HG03139 (cell line): Measurements from ENCODE around the gene PSD.

Source experiments
- ATAC-seq: cut with Tn5 transposase; IDR thresholded peaks from one replicate; pipeline ENCODE4 v1.9.1; 2021; ENCODE audit not compliant: unreplicated experiment

Gene PSD

DNA sequence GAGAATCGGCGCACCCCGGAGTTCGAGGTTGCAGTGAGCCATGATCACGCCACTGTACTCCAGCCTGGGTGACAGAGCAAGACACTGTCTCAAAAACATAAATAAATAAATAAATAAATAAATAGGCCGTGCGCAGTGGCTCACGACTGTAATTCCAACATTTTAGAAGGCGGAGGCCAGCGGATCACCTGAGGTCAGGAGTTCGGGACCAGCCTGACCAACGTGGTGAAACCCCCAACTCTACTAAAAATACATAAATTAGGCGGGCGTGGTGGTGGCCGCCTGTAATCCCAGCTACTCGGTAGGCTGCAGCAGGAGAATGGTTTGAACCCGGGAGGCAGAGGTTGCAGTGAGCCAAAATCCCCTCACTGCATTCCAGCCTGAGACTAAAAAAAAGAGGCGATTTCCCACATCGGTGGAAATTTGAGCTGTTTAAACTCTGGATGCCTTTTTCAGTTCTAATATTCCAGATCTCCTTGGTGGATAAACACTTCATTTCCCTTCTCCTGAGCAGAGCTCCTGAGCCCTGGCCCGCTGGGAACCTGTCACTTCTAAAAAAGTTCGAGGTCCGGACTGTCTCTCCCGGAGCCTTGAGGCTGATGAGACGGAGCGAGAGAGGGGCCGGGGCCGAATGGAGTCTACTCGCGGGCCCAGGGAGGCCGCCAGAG lies 25.0 kb downstream of the PSD start:
- ATAC-seq: no peak

DNA sequence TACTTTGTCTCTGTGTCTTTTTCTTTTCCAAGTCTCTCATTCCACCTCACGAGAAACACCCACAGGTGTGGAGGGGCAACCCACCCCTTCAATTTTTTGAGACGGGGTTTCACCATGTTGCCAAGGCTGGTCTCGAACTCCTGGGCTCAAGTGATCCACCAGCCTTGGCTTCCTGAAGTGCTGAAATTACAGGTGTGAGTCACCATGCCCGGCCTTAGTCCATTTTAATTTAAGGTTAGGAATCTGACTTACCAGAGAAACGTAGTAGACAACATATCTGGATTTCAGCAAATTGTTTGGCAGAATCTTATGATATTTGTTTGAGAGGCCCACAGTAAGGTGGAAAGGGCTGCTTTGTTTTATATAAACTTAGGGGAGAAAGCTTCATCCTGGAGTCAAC lies 26.3 kb downstream of the PSD start:
- no peak for ATAC-seq

DNA sequence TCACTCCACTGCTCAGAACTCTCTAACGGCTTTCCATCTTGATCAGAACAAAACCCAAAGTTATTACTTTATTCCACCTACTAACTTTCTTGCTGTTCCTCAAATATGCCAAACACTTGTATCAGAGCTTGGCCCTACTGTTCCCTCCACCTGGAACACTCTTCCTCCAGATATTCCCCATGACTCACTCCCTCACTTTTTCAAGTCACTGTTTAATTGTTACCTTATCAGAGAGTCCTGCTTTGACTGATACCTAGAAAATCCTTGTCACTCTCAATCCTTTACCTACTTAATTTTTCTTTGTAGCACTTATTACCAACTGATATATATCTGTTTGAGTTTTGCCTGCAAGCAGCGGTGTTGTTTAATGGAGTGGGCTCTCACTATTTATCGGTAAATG lies 28.7 kb downstream of the PSD start:
- no peak for ATAC-seq

DNA sequence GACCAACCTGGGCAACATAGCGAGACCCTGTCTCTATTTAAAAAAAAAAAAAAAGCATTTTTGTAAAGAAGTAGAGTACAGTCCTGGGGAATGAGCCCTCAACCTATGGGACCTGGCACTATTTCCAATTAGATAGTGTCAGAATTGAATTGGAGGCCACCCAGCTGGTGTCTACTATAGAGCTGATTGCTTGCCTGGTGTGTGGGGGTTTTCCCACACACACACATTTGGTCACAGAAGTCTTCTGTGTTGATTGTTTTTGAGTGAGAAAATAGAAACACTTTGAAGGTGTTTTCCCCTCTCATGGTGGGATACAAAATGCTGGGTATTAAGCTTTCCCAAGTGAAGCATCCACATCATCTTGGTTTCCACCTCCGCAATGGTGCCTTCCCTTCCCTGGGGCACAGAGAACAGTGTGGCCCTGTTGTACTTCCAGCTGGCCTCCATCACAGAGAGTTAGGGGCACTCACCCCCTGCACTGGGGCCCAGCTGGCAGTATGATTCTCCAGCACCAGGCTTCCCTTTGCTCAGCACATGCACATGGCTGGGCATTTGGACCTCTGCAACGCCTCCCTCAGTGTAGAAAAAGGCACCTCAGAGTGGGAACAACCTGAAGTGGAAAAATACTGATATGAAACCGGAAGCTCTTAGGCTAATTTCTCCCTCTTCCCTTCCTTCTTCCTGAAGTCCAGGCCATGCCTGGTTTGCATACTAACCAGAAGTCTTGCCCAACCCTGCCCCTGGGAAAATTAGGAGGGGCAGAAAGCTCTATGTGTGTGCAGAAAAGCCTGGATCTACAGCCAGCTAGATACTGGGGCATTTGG lies 33.8 kb downstream of the PSD start:
- ATAC-seq: no peak

DNA sequence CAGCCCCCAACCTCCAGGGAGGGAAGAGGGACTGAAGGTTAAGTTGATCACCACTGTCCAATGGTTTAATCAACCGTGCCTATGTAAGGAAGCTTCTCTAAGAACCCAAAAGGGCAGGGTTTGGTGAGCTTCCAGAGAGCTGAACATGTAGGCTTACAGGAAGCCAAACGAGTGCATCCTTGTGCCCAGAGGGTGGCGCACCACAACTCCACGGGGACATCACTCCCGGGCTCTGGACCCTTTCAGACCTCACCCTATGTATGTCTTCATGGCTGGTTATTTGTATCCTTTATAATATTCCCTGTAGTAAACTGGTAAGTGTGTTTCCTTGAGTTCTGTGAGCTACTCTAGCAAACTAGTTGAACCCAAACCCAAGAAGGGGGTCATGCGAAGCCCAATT lies 34.5 kb downstream of the PSD start:
- no peak for ATAC-seq

DNA sequence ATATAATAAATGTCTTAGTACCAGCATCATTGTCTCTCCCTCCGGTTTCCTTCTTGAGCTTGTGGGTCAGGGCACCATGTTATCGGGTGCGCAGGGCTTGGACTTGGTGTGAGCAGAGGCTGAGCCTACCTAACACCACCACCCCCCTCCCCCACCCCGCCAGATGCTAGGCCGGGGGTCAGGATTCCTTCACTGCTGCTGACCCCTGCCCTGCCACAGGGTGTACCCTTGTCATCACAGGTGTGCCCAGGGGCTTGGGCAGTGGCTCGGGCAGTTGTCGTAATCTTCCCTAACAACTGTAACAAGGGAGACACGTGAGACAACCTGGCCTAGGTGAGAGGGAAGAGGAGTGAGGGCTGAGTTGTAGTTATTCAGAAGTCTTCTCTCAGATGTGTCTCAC lies 35.7 kb downstream of the PSD start:
- no peak for ATAC-seq

DNA sequence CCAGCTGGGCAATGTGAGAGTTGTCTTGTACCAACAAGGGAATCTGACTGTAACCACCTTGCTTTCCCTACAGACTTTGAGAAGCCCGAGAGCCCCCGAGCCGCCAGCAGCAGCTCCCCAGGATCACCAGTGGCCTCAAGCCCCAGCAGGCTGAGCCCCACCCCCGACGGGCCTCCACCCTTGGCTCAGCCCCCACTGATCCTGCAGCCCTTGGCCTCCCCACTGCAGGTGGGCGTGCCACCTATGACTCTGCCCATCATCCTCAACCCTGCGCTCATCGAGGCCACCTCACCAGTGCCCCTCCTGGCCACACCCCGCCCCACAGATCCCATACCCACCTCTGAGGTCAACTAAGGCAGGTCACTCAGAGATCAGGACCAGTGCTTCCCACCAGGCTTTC lies 36.6 kb downstream of the PSD start:
- ATAC-seq: no peak

DNA sequence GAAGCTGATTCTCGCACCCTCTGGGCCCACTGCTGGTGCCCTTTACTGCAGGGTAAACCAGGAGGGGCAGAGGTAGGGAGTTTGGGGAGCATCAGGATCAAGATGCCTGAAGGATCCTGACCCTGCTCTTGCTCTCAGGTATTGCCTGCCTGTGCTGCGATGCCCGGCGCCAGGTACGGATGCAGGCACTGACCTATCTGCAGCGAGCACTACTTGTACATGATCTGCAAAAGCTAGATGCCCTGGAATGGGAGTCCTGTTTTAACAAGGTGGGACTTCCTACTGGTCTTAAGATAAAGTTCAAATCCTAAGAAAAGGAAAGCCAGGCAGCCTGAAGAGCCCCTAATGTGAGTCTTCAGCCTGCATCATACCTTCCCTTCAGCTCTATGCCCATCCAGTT lies 39.2 kb downstream of the PSD start:
- no peak for ATAC-seq

DNA sequence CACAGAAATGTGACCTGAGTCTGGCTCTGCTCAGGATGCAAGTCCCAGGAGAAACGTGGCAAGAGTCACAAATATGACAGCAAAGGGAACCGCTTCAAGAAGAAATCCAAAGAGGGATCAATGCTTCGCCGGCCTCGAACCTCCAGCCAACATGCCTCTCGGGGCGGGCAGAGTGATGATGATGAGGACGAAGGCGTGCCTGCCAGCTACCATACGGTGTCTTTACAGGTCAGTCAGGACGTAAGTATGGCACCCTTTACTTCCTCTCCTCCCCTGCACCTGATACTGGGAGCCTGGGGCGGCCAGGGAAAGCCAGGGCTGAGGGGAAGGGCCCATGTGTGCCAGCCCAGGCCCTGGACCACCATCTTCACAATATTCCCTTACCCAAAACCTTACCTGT lies 41.7 kb downstream of the PSD start:
- no peak for ATAC-seq

DNA sequence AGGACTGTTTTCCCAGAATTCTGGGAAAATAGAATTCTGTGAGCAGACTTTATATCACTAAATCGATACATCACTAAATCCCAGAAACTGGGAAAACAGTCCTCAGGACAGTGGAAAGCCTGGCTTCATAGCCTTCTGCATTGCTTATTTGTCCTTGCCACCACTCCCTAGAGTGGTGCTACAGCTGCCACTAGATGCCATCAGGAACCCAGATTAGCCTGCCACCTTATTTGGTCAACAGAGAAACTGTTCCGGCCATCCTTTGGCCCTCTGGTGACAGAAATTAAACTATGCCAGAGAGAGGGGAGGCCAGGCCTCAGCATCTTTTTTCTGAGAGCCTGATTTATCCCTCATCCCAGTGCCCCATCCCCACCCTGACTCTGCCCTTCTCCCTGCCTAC lies 42.7 kb downstream of the PSD start:
- ATAC-seq: no peak

DNA sequence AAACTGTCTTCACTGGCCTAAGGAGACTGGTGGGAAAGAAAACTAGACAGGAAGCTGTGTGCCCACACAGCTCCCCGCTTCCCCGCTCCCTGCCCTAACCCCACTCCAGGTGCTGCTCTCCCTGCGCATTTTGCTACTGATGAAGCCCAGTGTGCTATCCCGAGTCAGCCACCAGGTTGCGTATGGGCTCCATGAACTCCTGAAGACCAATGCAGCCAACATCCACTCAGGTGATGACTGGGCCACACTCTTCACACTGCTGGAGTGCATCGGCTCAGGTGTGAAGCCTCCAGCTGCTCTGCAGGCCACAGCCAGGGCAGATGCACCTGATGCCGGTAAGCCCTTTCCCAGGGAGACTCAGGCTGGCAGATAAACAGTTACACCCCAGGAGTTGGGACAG lies 43.3 kb downstream of the PSD start:
- no peak for ATAC-seq

DNA sequence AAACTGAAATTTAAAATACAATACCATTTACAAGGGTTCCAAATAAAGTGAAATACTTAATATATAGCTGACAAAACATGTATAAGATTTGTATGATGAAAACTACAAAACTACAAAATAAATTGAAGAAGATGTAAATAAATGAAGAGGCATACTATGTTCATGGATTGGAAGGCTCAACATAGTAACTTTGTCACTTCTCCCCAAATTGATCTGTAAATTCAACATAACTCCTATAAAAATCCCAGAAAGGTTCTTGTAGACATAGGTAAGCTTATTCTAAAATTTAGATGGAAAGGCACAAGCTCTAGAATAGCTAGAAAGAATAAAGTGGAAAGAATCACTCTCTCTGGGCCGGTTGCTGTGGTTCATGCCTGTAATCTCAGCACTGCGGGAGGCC lies 47.3 kb downstream of the PSD start:
- no peak for ATAC-seq

DNA sequence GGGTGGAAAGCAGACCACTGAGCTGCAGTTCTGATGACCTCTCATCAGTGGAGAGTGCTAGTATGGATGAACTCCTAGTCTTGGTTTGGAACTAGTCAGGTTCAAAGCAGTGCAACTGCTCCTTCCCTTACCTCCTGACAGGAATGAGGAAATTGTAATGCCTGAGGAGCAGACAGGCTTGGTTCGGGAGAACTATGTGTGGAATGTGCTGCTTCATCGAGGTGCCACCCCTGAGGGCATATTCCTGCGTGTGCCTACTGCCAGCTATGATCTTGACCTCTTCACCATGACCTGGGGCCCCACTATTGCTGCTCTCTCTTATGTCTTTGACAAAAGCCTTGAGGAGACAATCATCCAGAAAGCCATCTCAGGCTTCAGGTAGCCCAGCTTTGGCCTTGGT lies 50.5 kb downstream of the PSD start:
- no peak for ATAC-seq

DNA sequence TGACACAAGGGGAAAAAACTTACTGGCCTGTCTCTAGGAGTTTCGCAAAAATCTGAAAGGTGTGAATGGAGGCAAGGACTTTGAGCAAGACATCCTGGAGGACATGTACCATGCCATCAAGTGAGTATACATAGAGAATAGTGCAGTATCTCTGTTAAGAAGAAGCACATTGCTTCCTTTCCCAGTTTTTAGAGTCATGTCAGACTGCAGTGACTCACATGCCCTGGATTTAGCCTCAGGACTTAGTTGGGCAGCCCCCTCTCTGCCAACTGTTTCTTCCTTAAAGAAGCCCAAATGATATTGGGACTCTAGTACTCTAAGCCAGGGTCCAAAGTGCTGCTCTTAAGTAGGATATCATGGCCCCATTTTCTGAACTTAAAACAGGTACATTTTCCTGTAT lies 51.1 kb downstream of the PSD start:
- ATAC-seq: no peak

DNA sequence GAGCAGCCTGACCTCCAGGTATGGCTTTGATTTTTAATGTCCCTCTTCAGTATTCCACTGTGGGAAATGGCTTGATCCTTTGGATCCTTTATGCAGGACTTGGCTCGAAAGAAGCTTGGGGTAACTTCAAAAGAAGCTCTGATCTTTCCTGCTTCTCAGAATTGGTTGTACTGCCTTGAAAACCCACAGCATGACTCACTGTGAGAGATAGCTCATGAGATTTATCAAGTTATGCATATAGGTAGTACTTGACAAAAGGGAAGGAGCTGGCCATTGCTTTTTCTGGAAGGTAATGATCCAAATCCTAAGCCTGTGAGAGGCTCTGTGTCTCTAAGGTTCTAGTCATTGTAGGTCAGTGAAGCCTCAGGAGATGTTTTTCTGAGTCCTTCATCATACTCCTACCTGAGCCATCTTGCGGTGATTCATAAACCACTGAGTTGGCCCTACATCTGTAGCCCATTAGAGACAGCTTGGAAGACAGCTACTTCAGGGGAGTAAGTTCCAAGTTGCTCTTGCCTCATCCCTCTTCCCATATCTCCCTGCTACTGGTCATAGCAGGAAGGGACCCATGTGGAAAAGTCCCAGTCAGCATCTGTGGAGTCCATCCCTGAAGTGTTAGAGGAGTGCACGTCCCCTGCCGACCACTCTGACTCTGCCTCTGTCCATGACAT lies 59.7 kb downstream of the PSD start:
- no peak for ATAC-seq

DNA sequence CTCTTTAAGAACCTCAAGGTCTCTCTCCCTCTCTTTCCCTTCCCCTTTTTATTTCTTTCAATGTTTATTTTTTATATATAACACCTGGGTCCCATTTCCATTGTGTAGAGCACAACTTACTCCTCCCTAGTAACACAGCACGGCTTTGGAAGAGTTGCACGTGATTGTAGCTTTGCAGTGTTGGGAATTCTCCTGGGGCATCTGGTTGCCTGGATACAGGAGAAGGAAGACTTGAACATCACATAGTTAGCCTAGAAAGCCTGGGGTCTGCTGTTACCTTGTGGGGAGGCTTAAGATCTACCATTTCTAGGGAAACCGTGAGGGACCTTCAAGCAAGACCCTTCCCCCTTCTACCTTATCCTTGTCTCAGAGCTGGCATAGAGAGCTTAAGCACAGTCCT lies 64.1 kb downstream of the PSD start:
- no peak for ATAC-seq
